ENCODE measurements around the gene CTNNBIP1.
"Not testable (repeated sequence)": the region's sequence is repeated elsewhere in the genome, so short reads cannot be mapped to it uniquely, and the experiment has no call there.

Gene CTNNBIP1

GRCh38 chr1:9825093-9826074 lies 84.7 kb downstream of the CTNNBIP1 start:
- DNase-seq, result no peak

DNA sequence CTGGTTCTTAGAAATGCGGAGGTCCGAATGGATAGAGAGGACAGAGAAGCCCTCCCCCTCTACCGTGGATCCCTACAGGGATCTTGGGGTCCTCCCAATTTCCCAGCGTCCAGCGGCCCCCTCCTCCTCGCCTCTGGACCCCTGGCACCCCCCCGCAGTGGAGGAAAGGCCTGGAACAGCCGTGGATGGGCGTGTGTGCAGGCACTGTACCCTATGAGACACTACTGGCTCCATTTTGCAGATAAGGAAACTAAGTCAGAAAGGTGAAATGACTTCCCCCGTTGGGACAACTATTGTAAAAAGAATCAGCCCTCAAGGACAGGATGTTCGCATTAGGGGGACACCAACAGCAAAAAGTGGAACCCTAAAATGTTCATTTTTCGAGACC lies 85.4 kb downstream of the CTNNBIP1 start:
- DNase-seq, result no peak

DNA sequence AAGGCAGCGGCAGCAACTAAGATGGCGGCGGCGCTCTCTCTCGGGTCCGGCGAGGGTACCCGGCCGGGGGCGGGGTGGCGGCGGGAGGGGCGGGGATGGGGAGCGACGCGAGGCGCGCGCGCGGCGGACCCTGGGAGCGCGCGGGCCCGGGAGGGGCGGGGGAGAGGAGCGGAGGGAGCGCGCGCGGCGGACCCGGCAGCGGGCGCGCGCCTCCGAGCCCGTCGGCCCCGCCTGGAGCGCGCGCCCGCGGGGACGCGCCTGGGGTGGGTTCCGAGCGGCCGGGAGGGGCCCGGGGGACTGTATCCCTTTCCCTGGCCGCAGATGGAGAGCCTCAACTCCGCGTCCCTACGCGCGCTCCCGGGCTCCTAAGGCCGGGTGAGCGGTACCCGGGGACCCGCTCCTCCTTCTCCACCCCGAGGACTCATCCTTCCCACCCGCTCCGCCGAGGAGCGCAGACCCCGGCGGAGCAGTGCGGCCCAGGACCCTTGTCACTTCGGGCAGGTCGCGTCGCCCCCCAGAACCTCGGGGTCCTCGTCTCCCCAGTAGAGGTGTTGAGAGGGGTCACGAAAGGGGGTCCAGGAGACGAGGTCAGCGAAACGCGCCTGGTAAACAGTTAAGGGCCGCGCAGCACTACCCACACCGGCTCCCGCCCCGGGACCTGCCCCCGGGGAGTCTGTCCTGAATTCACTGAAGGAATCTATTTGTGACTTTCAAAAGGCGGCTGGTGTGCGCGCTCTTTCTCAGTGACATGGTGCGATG lies 85.9 kb downstream of the CTNNBIP1 start, which contains the start of gene CLSTN1:
CLSTN1 (minus strand) TSS at position 23 of the 759 bp plus-strand sequence. CDS start 232 bp downstream, outside the sequence.
- peak; percentile 34 for DNase-seq

- no peak for DNase-seq
Observed at GRCh38 chr1:9823693-9823942, 86.5 kb downstream of the CTNNBIP1 start.

DNA sequence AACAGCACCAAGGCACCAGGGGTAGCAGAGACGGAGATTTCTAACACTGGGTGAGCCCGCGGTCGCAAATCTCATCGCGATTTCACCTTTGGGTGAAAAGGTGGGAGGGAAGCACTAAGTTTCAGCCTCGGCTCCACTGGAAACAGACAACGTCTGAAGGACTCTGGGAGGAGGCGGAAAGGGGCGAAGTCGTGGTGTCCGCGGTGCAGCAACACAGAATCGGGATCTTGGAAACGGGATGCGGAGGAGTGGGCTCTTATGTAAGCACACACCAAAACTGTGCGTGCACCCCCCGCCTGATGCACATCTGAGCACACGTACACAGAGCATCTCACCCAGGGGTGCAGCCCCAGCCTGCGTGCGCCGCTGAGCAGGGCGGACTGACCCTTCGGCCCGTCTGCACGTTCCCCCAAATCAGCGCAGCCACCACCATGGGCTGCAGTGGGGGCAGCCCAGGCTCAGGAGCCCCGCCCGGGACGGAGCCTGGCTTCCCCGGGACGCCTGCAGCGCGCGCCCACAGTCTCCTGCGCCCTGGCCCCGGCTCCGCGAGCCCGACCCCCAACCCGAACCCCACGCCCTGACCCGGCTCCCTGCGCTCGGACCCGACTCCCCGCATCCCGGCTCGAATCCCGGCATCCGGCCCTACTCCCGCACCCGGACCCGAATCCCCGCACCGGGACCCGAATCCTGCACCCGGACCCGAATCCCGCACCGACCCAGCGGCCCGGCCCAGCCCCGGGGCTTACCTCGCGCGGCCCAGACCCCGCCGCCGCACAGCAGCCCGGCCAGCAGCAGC lies 87.0 kb downstream of the CTNNBIP1 start:
- no peak for DNase-seq

GRCh38 chr1:9822490-9822889 lies 87.6 kb downstream of the CTNNBIP1 start:
- no peak for DNase-seq

- no peak for DNase-seq
Observed at GRCh38 chr1:9821710-9822109, 88.4 kb downstream of the CTNNBIP1 start.

- DNase-seq, result no peak
Observed at GRCh38 chr1:9820521-9820920, 89.5 kb downstream of the CTNNBIP1 start.

GRCh38 chr1:9817734-9818133 lies 92.3 kb downstream of the CTNNBIP1 start:
- no peak for DNase-seq

DNA sequence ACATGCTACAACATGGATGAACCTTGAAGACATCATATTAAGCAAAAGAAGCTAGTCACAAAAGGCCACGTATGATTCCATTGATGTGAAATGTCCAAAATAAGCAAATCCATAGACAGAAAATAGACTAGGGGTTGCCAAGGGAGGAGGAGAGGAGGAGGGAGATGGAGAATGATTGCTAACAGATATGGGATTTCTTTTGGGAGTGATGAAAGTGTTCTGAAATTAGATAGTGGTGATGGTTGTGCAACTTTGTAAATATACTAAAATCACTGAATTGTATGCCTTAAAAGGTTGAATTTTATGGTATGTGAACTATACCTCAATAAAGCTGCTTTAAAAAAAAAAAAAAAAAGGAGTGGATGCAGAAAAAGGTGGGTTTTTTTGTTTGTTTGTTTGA lies 93.9 kb downstream of the CTNNBIP1 start:
- no peak for DNase-seq

DNA sequence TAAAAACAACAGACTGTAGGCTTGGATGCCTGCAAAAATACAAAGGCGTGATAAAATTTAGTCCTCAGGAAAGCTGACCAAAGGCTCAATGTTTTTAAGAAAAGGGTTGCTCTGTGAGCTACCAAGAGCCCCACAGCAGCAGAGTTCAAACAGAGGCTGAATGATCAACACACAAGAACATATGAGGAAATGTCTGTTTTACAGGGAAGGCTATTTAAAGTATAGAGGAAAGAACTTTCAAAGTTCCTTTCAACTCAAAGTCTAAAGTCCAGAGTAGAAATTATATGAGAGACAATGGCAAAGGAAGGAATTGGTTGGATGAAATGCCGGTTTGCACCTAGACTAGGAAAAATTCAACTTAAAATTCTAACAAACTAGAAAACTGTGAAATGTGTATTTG lies 94.9 kb downstream of the CTNNBIP1 start:
- no peak for DNase-seq

DNA sequence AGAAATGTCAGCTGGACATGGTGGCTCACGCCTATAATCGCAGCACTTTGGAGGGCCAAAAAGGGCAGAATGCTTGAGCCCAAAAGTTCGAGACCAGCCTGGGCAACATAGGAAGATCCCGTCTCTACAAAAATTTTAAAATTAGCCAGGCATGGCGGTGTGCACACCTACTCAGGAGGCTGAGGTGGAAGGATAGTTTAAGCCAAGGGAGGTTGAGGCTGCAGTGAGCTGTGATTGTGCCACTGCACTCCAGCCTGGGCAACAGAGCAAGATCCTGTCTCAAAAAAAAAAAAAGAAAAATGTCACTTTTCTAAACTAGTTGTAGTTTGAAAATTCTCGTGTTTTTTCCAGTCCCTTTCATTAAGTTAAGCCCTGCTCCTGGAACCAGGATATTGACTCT lies 95.5 kb downstream of the CTNNBIP1 start:
- no peak for DNase-seq

DNA sequence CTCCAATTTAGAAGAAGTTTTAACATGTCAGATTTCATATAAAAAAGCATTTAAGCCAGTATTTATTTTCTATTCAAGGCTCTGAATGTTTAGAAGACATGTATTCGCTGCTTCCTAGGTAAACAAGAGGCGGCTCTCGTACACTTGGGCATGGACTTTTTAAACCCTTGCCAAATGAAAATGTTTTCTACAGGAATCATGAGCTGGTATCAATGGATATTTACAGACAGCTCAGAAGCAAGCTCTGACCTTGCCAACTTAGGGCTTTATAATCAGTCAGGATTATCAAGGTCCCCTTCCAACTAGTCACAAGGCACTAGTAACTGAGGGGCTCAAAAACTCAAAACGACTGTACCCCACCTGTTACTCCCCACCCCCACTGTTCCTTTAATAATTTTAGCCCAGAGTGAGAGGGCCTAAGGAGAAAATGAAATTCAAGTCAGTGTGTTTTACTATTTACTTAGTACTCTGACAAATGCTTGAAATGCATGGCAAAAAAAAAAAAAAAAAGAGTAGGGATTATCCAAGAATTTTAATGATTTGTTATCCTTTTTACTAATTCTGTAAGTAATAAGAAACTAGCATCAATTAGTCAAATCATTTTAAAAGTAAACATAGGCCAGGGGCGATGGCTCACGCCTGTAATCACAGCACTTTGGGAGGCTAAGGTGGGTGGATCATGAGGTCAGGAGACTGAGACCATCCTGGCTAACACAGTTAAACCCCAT lies 98.7 kb downstream of the CTNNBIP1 start:
- no peak for DNase-seq

- no peak for DNase-seq
Observed at GRCh38 chr1:9809100-9809510, 101.0 kb downstream of the CTNNBIP1 start.

DNA sequence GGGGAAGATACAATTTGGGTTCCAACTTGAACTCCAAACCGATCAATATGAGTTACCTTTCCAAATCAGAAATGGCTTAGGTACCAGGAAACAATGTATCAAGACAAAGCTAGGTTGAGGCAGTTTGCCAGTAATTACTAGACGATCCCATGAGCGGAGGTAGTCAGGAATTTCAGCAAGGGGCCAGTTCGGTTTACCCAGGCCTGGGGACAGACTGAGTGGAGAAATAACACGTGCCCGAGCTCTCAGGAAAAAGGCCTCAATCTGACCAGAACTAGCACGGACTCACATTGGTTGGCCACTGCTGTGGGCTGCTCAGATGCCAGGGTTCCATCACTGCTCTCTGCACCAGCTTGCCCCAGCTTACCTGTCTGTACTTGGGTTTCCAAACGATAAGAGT lies 101.6 kb downstream of the CTNNBIP1 start:
- DNase-seq, result no peak

GRCh38 chr1:9807541-9807940 lies 102.5 kb downstream of the CTNNBIP1 start:
- DNase-seq, result no peak

DNA sequence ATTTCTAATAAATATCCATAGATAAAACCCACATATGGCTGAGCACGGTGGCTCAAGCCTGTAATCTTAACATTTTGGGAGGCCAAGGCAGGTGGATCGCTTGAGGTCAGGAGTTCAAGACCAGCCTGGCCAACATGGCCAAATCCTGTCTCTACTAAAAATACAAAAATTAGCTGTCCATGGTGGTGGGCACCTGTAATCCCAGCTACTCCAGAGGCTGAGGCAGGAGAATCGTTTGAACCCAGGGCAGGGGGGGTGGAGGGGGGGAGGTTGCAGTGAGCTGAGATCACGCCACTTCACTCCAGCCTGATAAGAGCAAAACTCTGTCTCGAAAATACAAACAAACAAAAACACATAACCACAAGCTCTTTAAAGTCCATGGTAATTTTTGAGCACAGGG lies 104.1 kb downstream of the CTNNBIP1 start:
- not testable (repeated sequence) for DNase-seq

- no peak for DNase-seq
Observed at GRCh38 chr1:9805006-9805508, 105.0 kb downstream of the CTNNBIP1 start.

DNA sequence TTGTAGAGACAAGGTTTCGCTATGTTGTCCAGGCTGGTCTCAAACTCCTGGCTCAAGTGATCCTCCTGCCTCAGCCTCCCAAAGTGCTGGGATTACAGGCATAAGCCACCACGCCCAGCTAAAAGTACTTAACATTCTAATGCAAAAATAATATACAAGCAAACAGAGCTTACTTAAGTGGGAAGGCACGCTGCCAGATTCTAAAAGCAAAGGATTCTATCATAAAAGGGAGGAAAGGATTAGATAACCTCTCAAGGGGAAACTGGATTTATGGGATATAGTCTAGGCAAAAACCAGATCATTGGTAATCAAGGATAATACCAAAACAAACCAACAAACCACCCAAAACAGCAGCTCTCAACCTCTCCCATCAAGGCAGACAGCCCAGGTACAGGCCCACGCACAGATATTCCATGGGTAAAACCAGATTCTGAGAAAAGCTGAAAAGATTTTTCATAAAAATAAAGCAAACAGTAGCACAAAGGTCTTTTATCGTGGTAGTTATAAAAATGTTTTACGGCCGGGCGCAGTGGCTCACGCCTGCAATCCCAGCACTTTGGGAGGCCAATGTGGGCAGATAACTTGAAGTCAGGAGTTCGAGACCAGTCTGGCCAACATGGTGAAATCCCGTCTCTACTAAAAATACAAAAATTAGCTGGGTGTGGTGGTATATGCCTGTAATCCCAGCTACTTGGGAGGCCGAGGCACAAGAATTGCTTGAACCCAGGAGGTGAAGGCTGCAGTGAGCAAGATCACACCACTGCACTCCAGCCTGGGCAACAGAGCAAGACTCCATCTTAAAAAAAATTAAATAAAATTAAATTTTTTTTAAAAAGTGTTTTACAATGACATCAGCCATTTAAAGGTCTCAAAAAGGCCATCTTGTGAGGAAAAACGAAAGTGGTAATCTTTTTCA lies 106.8 kb downstream of the CTNNBIP1 start:
- not testable (repeated sequence) for DNase-seq

GRCh38 chr1:9801909-9802308 lies 108.2 kb downstream of the CTNNBIP1 start:
- DNase-seq, result no peak

Measured in GOT3 (cell line).